Measurements from ENCODE around the gene NFASC. TPM values are rescaled to one million over a fixed set of nuclear protein-coding genes. Genes with fewer than 3 reads are reported as not detected.

NFASC gene
- total RNA-seq, 1 experiment from 2014 or later = not detected

DNA sequence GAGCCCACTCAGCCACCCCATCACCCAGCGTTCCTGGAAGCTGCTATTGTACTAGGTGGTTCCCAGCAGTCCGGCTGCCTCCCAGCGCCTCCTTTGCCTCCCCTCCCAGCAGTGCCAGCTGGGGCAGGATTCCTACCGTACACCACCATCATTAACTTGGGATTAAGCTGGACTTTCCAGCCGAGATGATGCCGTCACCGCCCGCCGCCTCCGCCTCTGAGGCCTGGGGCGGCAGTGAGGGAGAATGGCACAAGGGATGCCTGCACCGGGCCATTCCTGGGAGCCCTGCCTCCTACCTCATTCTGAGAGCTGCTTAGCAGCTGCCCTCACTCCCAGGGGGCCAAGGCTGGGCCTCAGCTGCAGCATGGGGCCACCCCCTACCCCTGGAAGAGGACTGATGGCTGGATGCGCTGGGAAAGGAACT lies 185.5 kb downstream of the NFASC start:
- BruUV-seq (replicated peaks) = no TSS peak

DNA sequence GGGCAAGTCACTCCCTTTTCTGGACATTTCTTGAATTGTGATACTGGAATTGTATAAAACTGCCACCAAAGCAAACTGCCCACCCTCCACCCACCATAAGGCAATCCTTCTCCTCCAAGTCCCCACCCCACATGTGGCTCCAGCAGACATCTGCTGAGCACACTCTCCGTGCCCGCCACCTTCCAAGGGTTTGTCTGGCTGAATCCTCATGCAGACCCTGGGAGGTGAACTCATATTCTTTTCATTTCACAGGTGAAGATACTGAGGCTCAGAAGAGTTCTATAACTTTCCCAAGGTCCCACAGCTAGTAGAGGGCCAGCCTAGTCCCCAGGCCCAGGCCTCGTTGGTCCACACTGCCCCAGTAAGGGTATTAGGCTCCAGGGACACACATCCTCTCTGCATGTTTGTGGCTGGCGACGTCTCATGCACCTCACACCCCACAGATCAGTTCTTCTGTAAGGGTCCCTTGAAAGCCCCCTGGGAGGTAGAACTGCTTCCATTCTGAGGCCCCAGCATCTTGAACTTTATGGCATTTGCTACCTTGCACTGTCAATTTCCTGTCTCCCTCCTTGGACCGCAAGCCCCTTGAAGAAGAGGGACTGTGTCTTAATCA lies 186.4 kb downstream of the NFASC start:
- intact Hi-C loops (cut with micrococcal nuclease; ENCODE audit: unreplicated experiment) = no loop called here
- H3K4me3 Mint-ChIP-seq (ENCODE audit: low read depth, unreplicated experiment) = no peak overlapping the region
- TF ChIP-seq, protein P1, sequence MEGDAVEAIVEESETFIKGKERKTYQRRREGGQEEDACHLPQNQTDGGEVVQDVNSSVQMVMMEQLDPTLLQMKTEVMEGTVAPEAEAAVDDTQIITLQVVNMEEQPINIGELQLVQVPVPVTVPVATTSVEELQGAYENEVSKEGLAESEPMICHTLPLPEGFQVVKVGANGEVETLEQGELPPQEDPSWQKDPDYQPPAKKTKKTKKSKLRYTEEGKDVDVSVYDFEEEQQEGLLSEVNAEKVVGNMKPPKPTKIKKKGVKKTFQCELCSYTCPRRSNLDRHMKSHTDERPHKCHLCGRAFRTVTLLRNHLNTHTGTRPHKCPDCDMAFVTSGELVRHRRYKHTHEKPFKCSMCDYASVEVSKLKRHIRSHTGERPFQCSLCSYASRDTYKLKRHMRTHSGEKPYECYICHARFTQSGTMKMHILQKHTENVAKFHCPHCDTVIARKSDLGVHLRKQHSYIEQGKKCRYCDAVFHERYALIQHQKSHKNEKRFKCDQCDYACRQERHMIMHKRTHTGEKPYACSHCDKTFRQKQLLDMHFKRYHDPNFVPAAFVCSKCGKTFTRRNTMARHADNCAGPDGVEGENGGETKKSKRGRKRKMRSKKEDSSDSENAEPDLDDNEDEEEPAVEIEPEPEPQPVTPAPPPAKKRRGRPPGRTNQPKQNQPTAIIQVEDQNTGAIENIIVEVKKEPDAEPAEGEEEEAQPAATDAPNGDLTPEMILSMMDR (IDR thresholded peaks at IDR 0.05; ENCODE audit: unreplicated experiment) = no peak
- CTCF ChIA-PET = no interaction called here
- BruUV-seq (replicated peaks) = no TSS peak
- no peaks in the 10 kb centered on the region for H3K9me3 Mint-ChIP-seq (ENCODE audit: low read depth, unreplicated experiment)
- H3K27ac Mint-ChIP-seq (ENCODE audit: unreplicated experiment) = no peak overlapping the region
- H3K36me3 Mint-ChIP-seq (ENCODE audit: insufficient read depth, unreplicated experiment) = no peaks in the 10 kb centered on the region
- H3K27me3 Mint-ChIP-seq (ENCODE audit: unreplicated experiment) = peaks cover 75% of the 10 kb centered on the region
- DNase-seq = no peak
- H3K4me1 Mint-ChIP-seq (ENCODE audit: low read depth, unreplicated experiment) = no peaks in the 10 kb centered on the region

More for the DNA sequence above, 185.5 kb downstream of the NFASC start:
- TF ChIP-seq, protein P1 (IDR thresholded peaks at IDR 0.05; ENCODE audit: unreplicated experiment) = no peak
- no peaks in the 10 kb centered on the region for H3K9me3 Mint-ChIP-seq (ENCODE audit: low read depth, unreplicated experiment)
- no peaks in the 10 kb centered on the region for H3K4me1 Mint-ChIP-seq (ENCODE audit: low read depth, unreplicated experiment)
- no peak overlapping the region for H3K4me3 Mint-ChIP-seq (ENCODE audit: low read depth, unreplicated experiment)
- H3K36me3 Mint-ChIP-seq (ENCODE audit: insufficient read depth, unreplicated experiment) = no peaks in the 10 kb centered on the region
- no peak for DNase-seq
- CTCF ChIA-PET = interaction anchor here (1.4 kb wide), 1 partner anchor 67 kb away, joined by 3 read pairs; no protein-coding TSS in a partner anchor
- intact Hi-C loops (cut with micrococcal nuclease; ENCODE audit: unreplicated experiment) = no loop called here
- peaks cover 83% of the 10 kb centered on the region for H3K27me3 Mint-ChIP-seq (ENCODE audit: unreplicated experiment)
- no peak overlapping the region for H3K27ac Mint-ChIP-seq (ENCODE audit: unreplicated experiment)

DNA sequence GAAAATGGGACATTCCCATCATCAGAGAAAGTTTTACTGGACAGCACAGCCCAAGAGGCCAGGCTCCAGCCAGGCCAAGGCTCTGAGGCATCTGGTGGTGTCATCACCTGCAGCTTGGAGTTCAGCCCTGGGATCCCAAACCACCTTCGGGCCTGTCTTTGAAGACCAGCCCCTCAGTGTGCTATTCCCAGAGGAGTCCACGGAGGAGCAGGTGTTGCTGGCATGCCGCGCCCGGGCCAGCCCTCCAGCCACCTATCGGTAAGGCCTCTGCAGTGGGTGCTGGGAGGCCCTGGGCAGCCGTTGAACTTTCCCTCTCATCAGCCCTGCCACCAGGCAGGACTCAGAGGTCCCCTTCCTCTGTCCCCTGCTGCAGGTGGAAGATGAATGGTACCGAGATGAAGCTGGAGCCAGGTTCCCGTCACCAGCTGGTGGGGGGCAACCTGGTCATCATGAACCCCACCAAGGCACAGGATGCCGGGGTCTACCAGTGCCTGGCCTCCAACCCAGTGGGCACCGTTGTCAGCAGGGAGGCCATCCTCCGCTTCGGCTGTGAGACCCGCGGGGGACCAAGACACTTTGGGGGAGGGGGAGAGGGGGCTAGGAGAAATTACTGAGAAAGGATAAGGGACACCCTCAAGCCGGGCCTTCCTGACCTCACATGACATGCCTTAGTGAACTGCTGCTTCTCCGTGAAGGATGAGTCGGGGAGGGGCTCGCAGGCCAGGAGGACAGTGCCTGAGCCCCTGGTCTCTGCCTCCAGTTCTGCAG lies 187.3 kb downstream of the NFASC start:
- H3K27me3 Mint-ChIP-seq (ENCODE audit: unreplicated experiment) = peaks cover 69% of the 10 kb centered on the region

DNA sequence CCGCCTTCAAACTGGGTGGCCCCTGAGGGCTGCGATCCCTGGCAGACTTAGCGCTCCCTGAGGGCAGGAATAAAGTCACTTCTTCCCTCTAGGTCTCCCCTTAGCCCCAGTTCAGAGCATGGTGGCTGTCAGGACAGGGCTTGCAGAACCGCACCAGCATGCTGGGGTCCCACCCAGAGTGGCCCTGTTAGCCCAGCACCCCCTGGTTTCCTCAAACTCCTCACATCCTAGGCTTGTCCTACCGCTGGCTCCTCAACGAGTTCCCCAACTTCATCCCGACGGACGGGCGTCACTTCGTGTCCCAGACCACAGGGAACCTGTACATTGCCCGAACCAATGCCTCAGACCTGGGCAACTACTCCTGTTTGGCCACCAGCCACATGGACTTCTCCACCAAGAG lies 188.2 kb downstream of the NFASC start:
- Mint-ChIP-seq H3K9me3 (ENCODE audit: low read depth, unreplicated experiment) (no peaks in the 10 kb centered on the region), H3K27ac (ENCODE audit: unreplicated experiment) (no peak overlapping the region), H3K27me3 (ENCODE audit: unreplicated experiment) (peaks cover 69% of the 10 kb centered on the region), H3K4me1 (ENCODE audit: low read depth, unreplicated experiment) (no peaks in the 10 kb centered on the region), H3K4me3 (ENCODE audit: low read depth, unreplicated experiment) (no peak overlapping the region), H3K36me3 (ENCODE audit: insufficient read depth, unreplicated experiment) (no peaks in the 10 kb centered on the region)
- DNase-seq = no peak
- CTCF ChIA-PET = no interaction called here
- intact Hi-C loops (cut with micrococcal nuclease; ENCODE audit: unreplicated experiment) = no loop called here
- no TSS peak for BruUV-seq (replicated peaks)
- TF ChIP-seq, protein P1 (IDR thresholded peaks at IDR 0.05; ENCODE audit: unreplicated experiment) = no peak

More for the DNA sequence above, 187.3 kb downstream of the NFASC start:
- Mint-ChIP-seq H3K4me3 (ENCODE audit: low read depth, unreplicated experiment) (no peak overlapping the region), H3K9me3 (ENCODE audit: low read depth, unreplicated experiment) (no peaks in the 10 kb centered on the region), H3K36me3 (ENCODE audit: insufficient read depth, unreplicated experiment) (no peaks in the 10 kb centered on the region), H3K27ac (ENCODE audit: unreplicated experiment) (no peak overlapping the region), H3K4me1 (ENCODE audit: low read depth, unreplicated experiment) (no peaks in the 10 kb centered on the region)
- no TSS peak for BruUV-seq (replicated peaks)
- CTCF ChIA-PET = interaction anchor here (0.6 kb wide), 1 partner anchor 175 kb away, joined by 7 read pairs; no protein-coding TSS in a partner anchor
- TF ChIP-seq, protein P1 (IDR thresholded peaks at IDR 0.05; ENCODE audit: unreplicated experiment) = no peak
- intact Hi-C loops (cut with micrococcal nuclease; ENCODE audit: unreplicated experiment) = no loop called here
- no peak for DNase-seq

All from Calu3 (cell line).